GM21737 (cell line): ENCODE data around the gene ANGPT4.
"Not testable (repeated sequence)": the region's sequence is repeated elsewhere in the genome, so short reads cannot be mapped to it uniquely, and the experiment has no call there.

Experiments used
- ATAC-seq: cut with Tn5 transposase; IDR thresholded peaks from one replicate; pipeline ENCODE4 v1.9.1; 2021; ENCODE audit warnings: mild to moderate bottlenecking, moderate library complexity; ENCODE audit not compliant: unreplicated experiment

The ANGPT4 gene

DNA sequence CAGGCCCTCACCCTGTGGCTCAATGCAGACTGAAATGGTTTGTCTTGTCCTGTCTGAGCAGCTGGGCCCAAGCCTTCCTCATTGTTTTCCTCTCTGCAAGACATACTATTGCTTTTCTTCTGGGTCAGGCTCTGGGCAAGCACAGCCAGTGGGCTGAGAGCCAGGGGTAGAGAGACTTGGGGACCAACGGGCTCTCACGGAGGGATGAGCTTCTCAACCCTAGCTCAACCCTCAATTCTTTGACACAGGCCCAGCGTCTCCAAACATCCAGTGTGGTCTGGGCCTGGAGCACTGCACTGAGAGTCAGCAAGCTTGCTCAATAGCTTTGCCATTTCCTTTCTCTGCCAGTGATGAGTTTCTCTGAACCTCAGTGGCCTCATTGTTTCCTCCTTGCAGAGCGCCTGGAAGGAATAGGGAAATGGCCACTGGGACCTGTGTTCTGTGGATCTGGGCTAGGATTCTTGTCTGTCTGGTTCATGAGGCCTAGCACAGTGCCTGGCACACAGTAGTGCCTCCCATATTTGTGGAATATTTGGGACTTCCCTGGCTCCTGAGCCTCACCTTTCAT lies 9.3 kb downstream of the ANGPT4 start:
- no peak for ATAC-seq

DNA sequence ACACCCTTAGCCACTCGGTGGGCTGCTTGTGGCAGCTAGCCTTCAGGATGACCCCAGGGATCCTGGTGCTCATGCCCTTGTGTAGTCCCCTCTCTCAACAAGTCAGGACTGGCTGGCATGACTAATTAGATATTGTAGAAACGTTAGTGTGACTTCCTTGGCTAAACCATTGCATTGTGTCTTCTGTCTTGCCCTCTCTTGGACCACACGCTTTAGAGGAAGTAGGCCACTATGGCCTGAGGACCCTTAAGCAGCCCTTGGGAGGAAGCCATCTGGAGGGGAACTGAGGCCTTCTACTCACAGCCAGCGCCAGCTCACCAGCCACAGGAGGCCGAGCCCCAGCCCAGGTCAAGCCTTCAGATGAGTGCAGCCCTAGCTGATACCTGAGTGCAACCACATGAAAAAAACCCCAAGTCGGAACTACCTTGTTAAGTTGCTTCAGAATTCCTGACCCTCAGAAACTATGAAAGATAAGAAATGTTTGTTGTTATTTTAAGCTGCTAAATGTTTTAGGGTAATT lies 10.1 kb downstream of the ANGPT4 start:
- no peak for ATAC-seq

GRCh38 chr20:905396-905961 lies 10.7 kb downstream of the ANGPT4 start:
- ATAC-seq = no peak

GRCh38 chr20:904039-904545 lies 12.0 kb downstream of the ANGPT4 start:
- ATAC-seq = no peak

GRCh38 chr20:897436-897835 lies 18.7 kb downstream of the ANGPT4 start:
- not testable (repeated sequence) for ATAC-seq

- ATAC-seq = no peak
Measured at GRCh38 chr20:896501-897025, 19.6 kb downstream of the ANGPT4 start.

DNA sequence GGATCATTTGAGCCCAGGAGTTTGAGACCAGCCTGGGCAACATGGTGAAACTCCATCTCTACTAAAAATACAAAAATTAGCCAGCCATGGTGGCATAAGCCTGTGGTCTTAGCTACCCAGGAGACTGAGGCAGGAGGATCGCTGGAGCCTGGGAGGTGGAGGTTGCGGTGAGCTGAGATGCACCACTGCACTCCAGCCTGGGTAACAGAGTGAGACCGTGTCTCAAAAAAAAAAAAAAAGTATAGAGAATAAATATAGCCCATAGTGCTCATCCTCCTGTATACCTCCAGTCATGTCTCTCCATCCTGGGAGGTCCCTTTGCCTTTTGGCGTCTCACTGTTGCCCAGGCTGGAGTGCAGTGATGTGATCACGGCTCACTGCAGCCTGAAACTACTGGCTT lies 23.8 kb downstream of the ANGPT4 start:
- not testable (repeated sequence) for ATAC-seq

DNA sequence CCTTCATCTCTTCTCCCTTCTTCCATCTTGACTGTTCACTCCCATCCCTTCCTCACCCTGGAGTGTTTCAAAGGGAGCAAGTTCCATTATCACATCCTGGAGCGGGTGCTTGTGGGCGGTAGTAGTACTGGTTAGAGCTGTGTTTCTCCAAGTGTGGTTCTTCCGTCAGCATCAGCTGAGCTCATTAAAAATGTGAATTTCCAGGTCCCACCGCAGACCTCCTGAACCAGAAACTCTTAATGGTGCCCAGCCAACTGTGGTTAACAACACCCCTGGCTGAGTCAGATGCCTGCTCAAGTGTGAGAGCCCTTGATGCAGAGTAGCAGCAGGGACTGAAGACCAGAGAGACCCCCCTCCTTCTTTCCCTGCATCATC lies 24.4 kb downstream of the ANGPT4 start:
- no peak for ATAC-seq

GRCh38 chr20:891058-891705 lies 25.0 kb downstream of the ANGPT4 start:
- no peak for ATAC-seq

DNA sequence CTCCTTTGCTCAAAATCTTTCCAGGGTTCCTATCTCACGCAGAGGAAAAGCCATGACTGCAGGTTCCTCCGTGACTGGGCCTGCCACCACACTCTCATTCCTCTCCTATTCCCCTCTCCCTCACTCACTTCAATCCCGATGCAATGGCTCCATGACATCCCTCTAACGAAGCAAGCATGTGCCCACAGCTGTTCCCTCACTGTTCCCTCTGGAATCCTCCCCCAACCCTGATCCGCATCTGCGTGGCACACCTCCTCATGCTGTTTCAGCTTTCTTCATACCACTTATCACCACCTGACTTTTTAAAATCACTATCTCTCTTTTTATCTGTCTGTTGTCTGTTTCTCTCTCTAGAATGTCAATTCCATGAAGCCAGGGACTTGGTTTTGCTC lies 25.5 kb downstream of the ANGPT4 start:
- ATAC-seq = no peak

- no peak for ATAC-seq
Measured at GRCh38 chr20:889932-890463, 26.1 kb downstream of the ANGPT4 start.

DNA sequence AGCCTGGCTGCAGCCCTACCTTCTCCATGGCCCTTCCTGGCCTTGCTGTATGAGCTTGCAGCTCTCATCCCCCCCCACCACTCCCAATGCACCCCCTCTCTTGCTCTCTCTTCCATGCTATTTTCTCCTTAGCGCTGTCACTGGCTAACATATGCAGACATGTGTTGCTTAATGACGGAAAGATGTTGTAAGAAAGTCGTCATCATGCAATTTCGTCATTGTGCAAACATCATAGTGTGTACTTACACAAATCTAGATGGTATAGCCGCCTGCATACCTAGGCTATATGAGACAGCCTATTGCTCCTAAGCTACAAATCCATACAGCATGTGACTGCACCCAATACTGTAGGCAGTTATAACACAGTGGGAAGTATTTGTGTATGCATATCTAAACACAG lies 27.0 kb downstream of the ANGPT4 start:
- ATAC-seq = no peak

DNA sequence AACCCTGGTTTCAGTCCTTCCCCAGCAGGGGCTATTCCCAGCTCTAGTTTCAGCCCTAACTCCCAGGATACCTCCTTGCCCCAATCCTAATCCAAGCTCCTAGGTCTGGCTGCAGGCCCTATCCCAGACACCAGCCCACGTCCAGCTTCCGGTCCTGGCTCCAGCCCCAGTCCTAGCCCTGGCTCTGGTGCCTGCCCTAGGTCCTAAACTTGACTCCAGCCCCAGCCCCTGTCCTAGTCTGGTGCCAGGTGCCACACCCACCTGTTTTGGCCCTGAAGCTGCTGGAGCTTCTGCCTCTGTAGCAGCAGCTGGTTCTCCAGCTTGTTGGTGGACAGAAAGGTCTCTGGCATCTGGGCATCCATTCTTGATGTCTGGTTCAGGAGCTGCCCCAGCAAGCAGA lies 28.1 kb downstream of the ANGPT4 start:
- no peak for ATAC-seq

GRCh38 chr20:887137-887536 lies 29.0 kb downstream of the ANGPT4 start:
- no peak for ATAC-seq

DNA sequence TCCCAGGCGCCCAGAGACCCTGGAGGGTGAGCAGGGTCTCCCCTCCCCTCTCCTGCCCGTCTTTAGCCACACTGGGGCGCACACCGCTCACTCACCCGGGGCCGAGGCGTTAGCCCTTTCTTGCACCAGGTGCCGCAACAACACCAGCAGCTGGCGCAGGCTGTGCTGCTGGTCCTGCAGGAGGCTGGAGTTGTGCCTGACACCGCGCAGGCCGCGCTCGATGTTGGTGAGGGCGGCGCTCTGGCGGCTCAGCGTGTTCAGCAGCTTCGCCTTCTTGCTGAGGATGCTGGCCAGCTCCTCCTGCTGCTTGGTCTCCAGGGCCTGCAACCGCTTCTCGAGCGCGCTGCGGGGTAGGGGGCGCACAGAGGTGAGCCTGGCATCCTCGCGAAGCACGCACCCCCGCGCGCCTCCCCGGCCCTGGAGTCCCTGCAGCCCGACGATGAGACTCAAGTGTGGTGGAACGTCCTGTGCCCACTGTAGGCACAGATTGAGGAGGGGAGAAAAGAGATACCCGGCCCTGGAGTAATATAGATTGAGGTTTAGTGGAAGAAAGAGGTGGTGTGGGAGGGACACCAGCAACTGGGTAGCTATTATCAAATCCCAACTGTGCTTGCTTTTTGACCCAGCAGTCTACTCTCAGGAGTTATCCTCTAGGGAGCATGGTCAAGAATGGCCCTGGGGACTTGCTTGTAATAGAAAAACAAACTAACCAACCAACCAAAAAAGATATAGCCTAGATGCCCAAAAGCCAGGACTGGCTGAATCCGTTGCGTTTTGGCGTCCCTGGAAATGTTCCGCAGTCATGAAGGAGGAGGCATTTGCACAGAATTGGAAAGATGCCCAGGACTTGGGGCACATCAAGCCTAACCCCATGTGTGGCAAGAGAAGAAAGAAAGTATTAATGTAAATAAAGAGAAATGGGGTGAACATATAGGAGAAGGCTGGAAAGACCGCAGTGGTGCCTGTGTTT lies 30.9 kb downstream of the ANGPT4 start:
- no peak for ATAC-seq

GRCh38 chr20:881783-882144 lies 34.4 kb downstream of the ANGPT4 start:
- no peak for ATAC-seq

GRCh38 chr20:881051-881782 lies 34.9 kb downstream of the ANGPT4 start:
- no peak for ATAC-seq

DNA sequence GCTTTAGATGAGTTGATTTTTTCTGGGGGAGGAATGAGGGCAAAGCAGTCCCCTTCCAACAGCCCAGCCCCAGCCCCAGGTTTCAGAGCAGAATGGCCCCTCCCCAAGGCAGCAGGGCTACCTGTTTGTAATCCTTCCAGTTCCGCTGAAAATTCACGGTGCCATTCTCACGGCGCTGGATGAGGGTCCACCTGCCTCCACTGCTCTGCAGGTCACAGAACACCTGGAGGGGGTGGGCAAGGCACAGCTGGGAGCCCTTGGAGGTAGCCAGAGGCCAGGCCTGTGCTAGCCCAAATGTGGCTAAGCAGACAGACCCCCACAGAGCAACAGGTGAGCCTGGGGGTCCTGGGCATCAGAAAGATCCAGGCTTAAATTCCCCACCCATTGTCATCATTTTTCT lies 36.5 kb downstream of the ANGPT4 start:
- ATAC-seq = no peak

DNA sequence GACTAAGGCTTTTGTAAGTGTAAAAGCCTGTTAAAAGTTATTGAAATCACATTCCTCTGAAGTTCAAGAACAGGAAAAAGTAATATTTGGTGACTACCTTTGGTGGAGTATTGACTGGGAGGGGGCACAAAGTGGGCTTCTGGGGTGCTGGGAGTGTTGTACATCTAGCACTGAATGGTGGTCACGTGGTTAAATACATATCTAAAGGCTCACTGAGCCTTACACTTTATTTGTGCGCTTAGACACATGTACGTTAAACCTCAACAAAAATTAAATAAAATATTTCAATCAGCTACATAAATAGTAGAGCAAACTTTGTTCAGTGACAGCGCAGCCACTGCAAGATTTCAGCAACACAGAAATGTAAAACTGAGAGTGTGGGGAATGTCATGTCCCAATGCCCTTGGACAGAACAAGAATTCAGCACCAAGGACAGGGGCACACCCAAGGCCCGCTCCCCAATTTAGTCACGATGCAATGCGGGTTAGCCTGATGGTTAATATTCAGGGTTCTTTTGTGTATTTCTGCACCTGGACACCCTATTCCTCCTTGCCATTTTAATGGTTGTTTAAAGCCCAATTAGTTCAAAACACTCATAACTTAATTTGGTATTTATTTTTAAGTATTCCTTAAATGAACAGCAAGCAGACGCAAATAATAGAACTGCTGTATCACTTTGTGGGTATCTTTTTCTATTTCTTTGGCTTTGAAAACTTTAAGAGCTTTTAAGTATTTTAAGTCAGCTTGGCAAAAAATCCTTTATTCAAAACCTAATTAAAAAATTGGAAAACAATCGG lies 37.4 kb downstream of the ANGPT4 start:
- ATAC-seq = no peak
